Sigmoid colon (tissue), 7 donors: ENCODE results near the gene OR5L1. TPM values are rescaled to one million over a fixed set of nuclear protein-coding genes. Genes with fewer than 3 reads are reported as not detected.

Experiments
- DNase-seq: peaks from one replicate; pipeline ENCODE4 v3.0.0-alpha.2; 2019
- H3K27ac ChIP-seq, 4 donors: fragments of 200-600 bp; sonication (generic); one replicate each; pipeline ENCODE4 v1.5.1; 2016 to 2019; ENCODE audit warnings: mild to moderate bottlenecking in 1 of 4
- H3K27me3 ChIP-seq, 3 donors: fragments of 200-600 bp; sonication (generic); one replicate each; pipeline ENCODE4 v1.5.1; 2019; ENCODE audit warnings: mild to moderate bottlenecking in 1 of 3
- H3K36me3 ChIP-seq, 4 donors: fragments of 200-600 bp; sonication (generic); one replicate each; pipeline ENCODE4 v1.5.1; 2016 to 2019
- H3K4me1 ChIP-seq, 4 donors: fragments of 200-600 bp; sonication (generic); one replicate each; pipeline ENCODE4 v1.5.1; 2017 to 2019
- H3K4me3 ChIP-seq, 4 donors: fragments of 200-600 bp; sonication (generic); one replicate each; pipeline ENCODE4 v1.5.1; 2017 to 2019; ENCODE audit warnings: mild to moderate bottlenecking in 2 of 4, moderate library complexity in 1 of 4
- H3K9me3 ChIP-seq, 4 donors: fragments of 200-600 bp in 3 of 4; sonication (generic) in 3 of 4; one replicate each; pipeline versions ENCODE4 v1.5.1 to v1.6.1; 2013 to 2019
- EP300 ChIP-seq, 4 donors: sonication (generic); formaldehyde crosslinking; IDR thresholded peaks; one replicate each; pipeline ENCODE4 v1.6.1; 2017; ENCODE audit warnings: antibody characterized with exemption in 4 of 4
- POLR2A ChIP-seq, 2 donors: fragments of 450-650 bp; IDR thresholded peaks; one replicate each; pipeline ENCODE4 v1.6.1; 2016; ENCODE audit warnings: antibody characterized with exemption in 2 of 2, mild to moderate bottlenecking in 2 of 2, moderate library complexity in 2 of 2
- POLR2AphosphoS5 ChIP-seq, 4 donors: sonication (generic); formaldehyde crosslinking; IDR thresholded peaks; one replicate each; pipeline ENCODE4 v1.6.1; 2017; ENCODE audit warnings: antibody characterized with exemption in 4 of 4
- WGBS, 2 donors: extraction: QIAGEN DNeasy Blood & Tissue Kit; methylation state at CpG; one replicate each; pipeline ENCODE4 v1.1.7; 2013; 5-methylcytosine and 5-hydroxymethylcytosine counted together
- intact Hi-C: fragments of 100-400 bp; cut with DNase I; formaldehyde crosslinking; loops from one replicate; pipeline ENCODE4 v1.15.1; 2023
- polyA plus RNA-seq, 3 donors: library from polyadenylated mRNA; stranded (reverse); fragments of 200-250 nt; gene quantifications; one replicate each; pipeline ENCODE4 v1.2.3, GENCODE V29; 2013
- total RNA-seq, 4 donors: library from RNA; depleted of rRNA; stranded (reverse); fragments of >200 nt; gene quantifications; one replicate each; pipeline ENCODE4 v1.1.0, GENCODE V29; 2016
- TF ChIP-seq, protein P1 (sequence below), 4 experiments: fragments of 450-650 bp in 3 of 4; fragments of 200-600 bp in 1 of 4; IDR thresholded peaks; one replicate each; pipeline ENCODE4 v1.5.1; 2016 to 2019; ENCODE audit warnings: antibody characterized with exemption in 4 of 4, mild to moderate bottlenecking in 3 of 4, moderate library complexity in 2 of 4
- donor health status: healthy with polysubstance abuse.
- donor health status: Bipolar disorder and iron deficiency.
- donor health status: healthy.

OR5L1 gene
- total RNA-seq (not detected), polyA plus RNA-seq (not detected)

GRCh38 chr11:55811067-55811466 is at the start of gene OR5L1:
TSS of gene OR5L1 (plus strand) at chr11:55811367. CDS start at chr11:55811467, 100 bp downstream.
- TF ChIP-seq POLR2AphosphoS5 (IDR thresholded peaks at IDR 0.05), result no peak
- TF ChIP-seq, protein P1, sequence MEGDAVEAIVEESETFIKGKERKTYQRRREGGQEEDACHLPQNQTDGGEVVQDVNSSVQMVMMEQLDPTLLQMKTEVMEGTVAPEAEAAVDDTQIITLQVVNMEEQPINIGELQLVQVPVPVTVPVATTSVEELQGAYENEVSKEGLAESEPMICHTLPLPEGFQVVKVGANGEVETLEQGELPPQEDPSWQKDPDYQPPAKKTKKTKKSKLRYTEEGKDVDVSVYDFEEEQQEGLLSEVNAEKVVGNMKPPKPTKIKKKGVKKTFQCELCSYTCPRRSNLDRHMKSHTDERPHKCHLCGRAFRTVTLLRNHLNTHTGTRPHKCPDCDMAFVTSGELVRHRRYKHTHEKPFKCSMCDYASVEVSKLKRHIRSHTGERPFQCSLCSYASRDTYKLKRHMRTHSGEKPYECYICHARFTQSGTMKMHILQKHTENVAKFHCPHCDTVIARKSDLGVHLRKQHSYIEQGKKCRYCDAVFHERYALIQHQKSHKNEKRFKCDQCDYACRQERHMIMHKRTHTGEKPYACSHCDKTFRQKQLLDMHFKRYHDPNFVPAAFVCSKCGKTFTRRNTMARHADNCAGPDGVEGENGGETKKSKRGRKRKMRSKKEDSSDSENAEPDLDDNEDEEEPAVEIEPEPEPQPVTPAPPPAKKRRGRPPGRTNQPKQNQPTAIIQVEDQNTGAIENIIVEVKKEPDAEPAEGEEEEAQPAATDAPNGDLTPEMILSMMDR (IDR thresholded peaks at IDR 0.05), result no peak
- no peak for TF ChIP-seq EP300 (IDR thresholded peaks at IDR 0.05)
- no peak for TF ChIP-seq POLR2A (IDR thresholded peaks at IDR 0.05)
- Histone ChIP-seq H3K27ac (no peak within 1 kb of the TSS), H3K4me1 (no peaks in the 10 kb centered on the region), H3K27me3 (no peaks in the 10 kb centered on the region), H3K9me3 (peaks cover 0 to 7% (median 0%) of the 10 kb centered on the region in 4 donors), H3K4me3 (no peak within 1 kb of the TSS), H3K36me3 (no peaks in the 10 kb centered on the region)
- no peak for DNase-seq
- intact Hi-C loops, result no loop called here
- WGBS, 2 donors, result 86 to 89% methylated on average over 1 of the region's 1 CpG

GRCh38 chr11:55773138-55773537 is 38.0 kb upstream of the OR5L1 start, which contains the start of gene OR5D13:
TSS of gene OR5D13 (plus strand) at chr11:55773438. CDS start at chr11:55773438, 0 bp downstream.
- Histone ChIP-seq H3K27ac (no peak within 1 kb of the TSS), H3K27me3 (no peaks in the 10 kb centered on the region), H3K36me3 (no peaks in the 10 kb centered on the region), H3K9me3 (peaks cover 0 to 3% (median 0%) of the 10 kb centered on the region in 4 donors), H3K4me1 (no peaks in the 10 kb centered on the region), H3K4me3 (no peak within 1 kb of the TSS)
- TF ChIP-seq, protein P1 (IDR thresholded peaks at IDR 0.05), result no peak
- TF ChIP-seq POLR2A (IDR thresholded peaks at IDR 0.05) (no peak), EP300 (IDR thresholded peaks at IDR 0.05) (no peak), POLR2AphosphoS5 (IDR thresholded peaks at IDR 0.05) (no peak)
- DNase-seq, result no peak
- intact Hi-C loops, result no loop called here

DNA sequence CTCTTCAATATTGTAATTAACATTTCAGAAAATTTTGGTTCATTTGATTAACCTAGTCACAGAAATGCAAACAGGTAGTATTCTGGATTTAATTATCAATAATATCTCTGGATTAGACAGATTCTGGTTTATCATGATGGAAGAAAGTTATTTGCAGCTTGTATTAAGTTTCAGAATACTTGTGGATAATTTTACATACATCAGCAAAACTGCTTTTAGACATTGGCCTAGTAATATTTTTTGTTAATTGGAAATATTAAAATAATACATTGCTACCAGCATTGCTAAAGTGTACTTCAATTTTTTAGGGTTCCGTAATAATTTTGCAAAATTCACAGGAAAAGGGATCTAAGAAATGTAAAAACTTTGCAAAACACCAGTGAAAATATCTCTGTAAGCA is 19.6 kb upstream of the OR5L1 start:
- H3K27me3 ChIP-seq, result no peaks in the 10 kb centered on the region
- intact Hi-C loops, result no loop called here
- no peak for TF ChIP-seq POLR2A (IDR thresholded peaks at IDR 0.05)
- no peak for TF ChIP-seq POLR2AphosphoS5 (IDR thresholded peaks at IDR 0.05)
- TF ChIP-seq, protein P1 (IDR thresholded peaks at IDR 0.05), result no peak
- TF ChIP-seq EP300 (IDR thresholded peaks at IDR 0.05), result no peak
- H3K36me3 ChIP-seq, result no peaks in the 10 kb centered on the region
- no peak overlapping the region for H3K4me3 ChIP-seq
- DNase-seq, result no peak
- 86 to 91% methylated on average over 1 of the region's 1 CpG for WGBS, 2 donors
- no peak overlapping the region for H3K27ac ChIP-seq
- H3K4me1 ChIP-seq, result no peaks in the 10 kb centered on the region
- H3K9me3 ChIP-seq, result no peaks in the 10 kb centered on the region

- H3K27ac ChIP-seq, result no peak overlapping the region
- H3K36me3 ChIP-seq, result no peaks in the 10 kb centered on the region
- no peaks in the 10 kb centered on the region for H3K27me3 ChIP-seq
- no peak for DNase-seq
- H3K4me3 ChIP-seq, result no peak overlapping the region
- intact Hi-C loops, result no loop called here
- WGBS, 2 donors, result 40 to 83% methylated on average over 2 of the region's 2 CpGs
- no peaks in the 10 kb centered on the region for H3K9me3 ChIP-seq
- TF ChIP-seq, protein P1 (IDR thresholded peaks at IDR 0.05), result no peak
- no peak for TF ChIP-seq POLR2AphosphoS5 (IDR thresholded peaks at IDR 0.05)
- TF ChIP-seq EP300 (IDR thresholded peaks at IDR 0.05), result no peak
- TF ChIP-seq POLR2A (IDR thresholded peaks at IDR 0.05), result no peak
- H3K4me1 ChIP-seq, result no peaks in the 10 kb centered on the region
Measured at GRCh38 chr11:55793321-55793720, 17.8 kb upstream of the OR5L1 start.

DNA sequence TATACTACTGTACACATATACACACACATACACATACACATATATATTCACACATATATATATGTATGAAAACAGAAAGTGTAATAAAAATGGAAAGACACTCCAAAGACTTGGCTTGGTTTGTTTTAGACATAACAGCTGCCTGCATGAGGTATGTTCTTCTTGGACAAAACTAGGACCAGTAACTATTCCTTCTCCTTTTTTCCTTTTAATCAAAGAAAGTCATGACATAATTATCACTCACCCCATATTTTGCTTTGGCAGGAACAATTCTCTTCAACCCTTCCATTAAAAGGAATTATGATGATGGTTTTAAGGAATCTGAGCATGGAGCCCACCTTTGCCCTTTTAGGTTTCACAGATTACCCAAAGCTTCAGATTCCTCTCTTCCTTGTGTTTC is 15.9 kb upstream of the OR5L1 start, which contains the start of gene OR5D14:
OR5D14 (plus strand) TSS at position 301 of the 400 bp plus-strand sequence; CDS start at position 301, 0 bp downstream.
- H3K4me1 ChIP-seq, result no peaks in the 10 kb centered on the region
- H3K4me3 ChIP-seq, result no peak within 1 kb of the TSS
- intact Hi-C loops, result no loop called here
- no peak for DNase-seq
- H3K27me3 ChIP-seq, result no peaks in the 10 kb centered on the region
- no peaks in the 10 kb centered on the region for H3K36me3 ChIP-seq
- H3K27ac ChIP-seq, result no peak within 1 kb of the TSS
- no peaks in the 10 kb centered on the region for H3K9me3 ChIP-seq
- TF ChIP-seq POLR2A (IDR thresholded peaks at IDR 0.05), result no peak
- no peak for TF ChIP-seq EP300 (IDR thresholded peaks at IDR 0.05)
- TF ChIP-seq POLR2AphosphoS5 (IDR thresholded peaks at IDR 0.05), result no peak
- TF ChIP-seq, protein P1 (IDR thresholded peaks at IDR 0.05), result no peak
